Thymus (tissue), 11 donors: ENCODE data around the gene PALS2. TPM values are rescaled to one million over a fixed set of nuclear protein-coding genes. Genes with fewer than 3 reads are reported as not detected.

Experiments
- DNase-seq, 9 donors: peaks; one replicate each; pipeline ENCODE4 v3.0.0-alpha.2; 2013; ENCODE audit warnings: low spot score in 9 of 9, low read depth in 6 of 9, missing footprints in 1 of 9
- H3K27ac ChIP-seq, 2 donors: one replicate each; pipeline ENCODE4 v1.5.1; 2013; ENCODE audit warnings: control low read depth in 1 of 2, low read depth in 1 of 2, low read length in 1 of 2, mild to moderate bottlenecking in 1 of 2, moderate library complexity in 1 of 2
- H3K27me3 ChIP-seq, 2 donors: one replicate each; pipeline ENCODE4 v1.5.1; 2013; ENCODE audit warnings: low read length in 1 of 2; ENCODE audit not compliant: control insufficient read depth in 2 of 2, insufficient read depth in 1 of 2
- H3K36me3 ChIP-seq, 2 donors: one replicate each; pipeline ENCODE4 v1.5.1; 2013; ENCODE audit warnings: low read length in 1 of 2, mild to moderate bottlenecking in 1 of 2, moderate library complexity in 1 of 2; ENCODE audit not compliant: control insufficient read depth in 2 of 2, insufficient read depth in 2 of 2
- H3K4me1 ChIP-seq, 2 donors: one replicate each; pipeline ENCODE4 v1.5.1; 2013; ENCODE audit warnings: low read length in 2 of 2; ENCODE audit not compliant: control insufficient read depth in 2 of 2, insufficient read depth in 2 of 2
- H3K4me3 ChIP-seq, 2 donors: one replicate each; pipeline ENCODE4 v1.5.1; 2013; ENCODE audit warnings: low read length in 2 of 2, control low read depth in 1 of 2, mild to moderate bottlenecking in 1 of 2
- H3K9me3 ChIP-seq, 2 donors: one replicate each; pipeline ENCODE4 v1.5.1; 2013; ENCODE audit warnings: low read length in 1 of 2, mild to moderate bottlenecking in 1 of 2; ENCODE audit not compliant: control insufficient read depth in 2 of 2, insufficient read depth in 1 of 2
- WGBS: extraction: QIAGEN DNeasy Blood & Tissue Kit; methylation state at CpG from one replicate; pipeline ENCODE4 v1.1.7; 2013; 5-methylcytosine and 5-hydroxymethylcytosine counted together
- polyA plus RNA-seq: library from polyadenylated mRNA; stranded (reverse); fragments of 200-250 nt; gene quantifications from one replicate; pipeline ENCODE4 v1.2.3, GENCODE V29; 2013
- total RNA-seq: library from RNA; stranded (reverse); fragments of 120-200 nt; gene quantifications from one replicate; pipeline ENCODE4 v1.2.4, GENCODE V29; 2013
- donor health status: healthy.

The PALS2 gene
- total and polyA plus RNA-seq, 2 donors: 3.2 to 23.6 TPM

DNA sequence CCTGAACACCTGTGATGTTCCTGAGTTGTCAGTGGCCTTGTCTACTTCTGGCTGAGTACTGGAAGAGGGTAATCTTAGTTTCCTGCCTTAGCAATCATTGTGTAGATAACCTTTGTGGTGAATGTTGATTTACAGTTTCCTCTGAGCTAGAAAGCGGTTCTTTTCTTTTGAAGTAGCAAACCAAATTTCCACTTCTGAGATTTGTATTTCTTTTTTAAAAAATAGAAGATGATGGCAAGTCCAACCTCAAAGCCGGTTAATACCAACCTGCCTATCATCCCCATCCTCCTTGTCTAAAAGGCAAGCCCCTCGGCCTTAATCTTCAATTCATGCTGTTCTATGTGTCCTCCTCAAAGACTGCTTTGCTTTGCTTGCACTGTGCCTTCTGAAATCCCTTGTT is 12.5 kb upstream of the PALS2 start:
- no peak overlapping the region for H3K4me3 ChIP-seq
- H3K9me3 ChIP-seq: no peaks in the 10 kb centered on the region
- H3K36me3 ChIP-seq: no peaks in the 10 kb centered on the region
- no peak overlapping the region for H3K27ac ChIP-seq
- peaks cover 5% of the 10 kb centered on the region in 2 donors for H3K4me1 ChIP-seq
- 20% methylated on average over 3 of the region's 3 CpGs for WGBS
- peak in 2 of 9 donors; percentile 6 to 55 for DNase-seq
- H3K27me3 ChIP-seq: peaks cover 0 to 5% of the 10 kb centered on the region in 2 donors

DNA sequence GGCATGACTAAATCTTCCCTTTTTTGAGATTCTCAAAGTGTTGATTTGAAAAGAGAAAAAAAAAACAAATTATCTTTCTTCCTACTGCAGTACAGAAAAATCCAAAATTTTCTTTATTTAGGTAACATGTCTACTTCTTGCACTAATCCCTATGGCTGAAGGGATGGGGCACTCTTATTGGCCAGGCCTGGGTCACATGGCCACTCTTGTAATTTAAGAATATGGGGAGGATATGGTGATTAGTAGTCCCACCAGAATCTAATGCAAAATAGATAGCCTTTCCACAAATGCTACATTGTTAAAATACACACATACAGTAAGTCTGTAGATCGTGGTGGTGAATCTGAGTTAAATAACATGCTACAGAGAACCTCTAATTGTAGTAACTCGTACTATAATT is 7.0 kb upstream of the PALS2 start:
- no peaks in the 10 kb centered on the region for H3K9me3 ChIP-seq
- no peak overlapping the region for H3K27ac ChIP-seq
- no peak for DNase-seq
- peaks cover 0 to 31% of the 10 kb centered on the region in 2 donors for H3K27me3 ChIP-seq
- WGBS: 93% methylated on average over 2 of the region's 2 CpGs
- H3K4me1 ChIP-seq: peaks cover 0 to 2% of the 10 kb centered on the region in 2 donors
- no peaks in the 10 kb centered on the region for H3K36me3 ChIP-seq
- H3K4me3 ChIP-seq: no peak overlapping the region

DNA sequence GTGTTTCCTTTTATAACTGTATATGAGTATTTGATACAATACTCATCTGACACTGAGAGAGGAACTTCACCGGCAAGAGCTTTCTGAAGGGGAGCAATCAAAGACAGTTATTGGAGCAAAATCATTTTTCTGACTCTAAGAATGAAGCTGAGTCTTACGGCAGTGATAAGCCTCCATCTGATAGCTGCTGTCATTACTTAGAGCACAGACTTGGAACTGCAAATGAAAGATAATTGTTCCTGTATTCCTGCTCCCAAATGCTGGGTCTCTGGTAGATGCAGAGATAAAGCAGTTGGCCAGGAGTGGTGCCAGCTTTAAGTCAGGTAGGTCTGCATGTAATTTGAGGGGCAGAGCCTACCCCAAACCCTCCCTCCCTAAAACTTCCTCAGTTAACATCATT is 2.3 kb upstream of the PALS2 start:
- Histone ChIP-seq H3K4me1 (peaks cover 6 to 14% of the 10 kb centered on the region in 2 donors), H3K36me3 (no peaks in the 10 kb centered on the region), H3K4me3 (no peak overlapping the region), H3K27ac (no peak overlapping the region), H3K27me3 (peaks cover 4 to 54% of the 10 kb centered on the region in 2 donors), H3K9me3 (no peaks in the 10 kb centered on the region)
- no peak for DNase-seq
- 93% methylated on average over 2 of the region's 2 CpGs for WGBS

DNA sequence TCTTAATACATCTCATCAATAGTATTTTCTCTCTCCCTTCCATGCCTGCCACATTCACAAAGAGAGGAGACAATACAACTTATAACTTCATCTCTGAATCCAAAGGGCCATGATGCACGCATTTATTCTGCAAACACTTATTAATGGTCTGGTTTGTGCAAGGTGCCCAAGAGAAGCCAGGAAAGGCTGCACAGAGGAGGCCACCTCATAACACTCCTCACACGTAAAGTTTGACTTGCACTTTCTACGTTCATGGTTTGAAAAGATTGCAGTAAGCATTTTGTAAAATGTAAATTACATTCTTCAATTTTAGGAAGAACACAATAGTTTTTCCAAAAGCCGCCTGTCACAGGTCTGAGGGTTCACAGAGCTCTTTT is 1.2 kb upstream of the PALS2 start:
- DNase-seq: no peak
- H3K36me3 ChIP-seq: no peaks in the 10 kb centered on the region
- H3K27me3 ChIP-seq: peaks cover 4 to 54% of the 10 kb centered on the region in 2 donors
- H3K4me3 ChIP-seq: no peak overlapping the region
- H3K4me1 ChIP-seq: peaks cover 6 to 14% of the 10 kb centered on the region in 2 donors
- H3K27ac ChIP-seq: no peak overlapping the region
- 69% methylated on average over 4 of the region's 4 CpGs for WGBS
- no peaks in the 10 kb centered on the region for H3K9me3 ChIP-seq

DNA sequence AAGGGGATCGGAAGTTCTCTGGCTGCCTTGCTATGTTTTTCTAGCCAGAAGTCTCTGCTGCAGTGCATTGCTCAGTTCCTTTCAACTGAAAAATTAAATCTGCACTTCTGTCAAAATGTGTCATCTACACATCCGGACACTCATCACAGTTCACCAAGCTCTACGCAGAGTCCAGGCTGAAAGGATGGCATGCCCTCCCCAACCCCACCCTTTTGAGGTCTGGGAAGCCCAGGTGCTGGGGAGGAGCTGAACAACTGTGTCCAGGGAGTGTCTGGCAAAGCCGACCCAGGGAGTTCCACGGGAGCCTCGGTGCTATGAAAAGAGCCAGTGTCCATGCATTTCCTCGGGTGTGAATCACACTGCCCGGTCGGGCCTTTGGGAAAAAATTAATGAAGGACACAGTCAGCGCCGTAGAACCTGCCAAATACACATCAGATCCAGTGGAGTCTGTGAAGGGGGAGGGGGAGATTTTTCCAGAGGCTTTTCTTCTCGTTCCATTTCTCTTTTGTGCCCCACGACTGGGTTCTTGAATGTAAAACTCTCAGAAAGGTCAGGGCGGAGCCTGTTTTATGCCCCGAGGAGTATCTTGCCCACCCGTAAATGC is 757 bp upstream of the PALS2 start:
- WGBS: 6% methylated on average over 16 of the region's 16 CpGs
- peak in 3 of 9 donors; percentile 21 to 47 (median 26) for DNase-seq
- H3K27ac ChIP-seq: peak overlapping the region in 1 of 2 donors; percentile 78

DNA sequence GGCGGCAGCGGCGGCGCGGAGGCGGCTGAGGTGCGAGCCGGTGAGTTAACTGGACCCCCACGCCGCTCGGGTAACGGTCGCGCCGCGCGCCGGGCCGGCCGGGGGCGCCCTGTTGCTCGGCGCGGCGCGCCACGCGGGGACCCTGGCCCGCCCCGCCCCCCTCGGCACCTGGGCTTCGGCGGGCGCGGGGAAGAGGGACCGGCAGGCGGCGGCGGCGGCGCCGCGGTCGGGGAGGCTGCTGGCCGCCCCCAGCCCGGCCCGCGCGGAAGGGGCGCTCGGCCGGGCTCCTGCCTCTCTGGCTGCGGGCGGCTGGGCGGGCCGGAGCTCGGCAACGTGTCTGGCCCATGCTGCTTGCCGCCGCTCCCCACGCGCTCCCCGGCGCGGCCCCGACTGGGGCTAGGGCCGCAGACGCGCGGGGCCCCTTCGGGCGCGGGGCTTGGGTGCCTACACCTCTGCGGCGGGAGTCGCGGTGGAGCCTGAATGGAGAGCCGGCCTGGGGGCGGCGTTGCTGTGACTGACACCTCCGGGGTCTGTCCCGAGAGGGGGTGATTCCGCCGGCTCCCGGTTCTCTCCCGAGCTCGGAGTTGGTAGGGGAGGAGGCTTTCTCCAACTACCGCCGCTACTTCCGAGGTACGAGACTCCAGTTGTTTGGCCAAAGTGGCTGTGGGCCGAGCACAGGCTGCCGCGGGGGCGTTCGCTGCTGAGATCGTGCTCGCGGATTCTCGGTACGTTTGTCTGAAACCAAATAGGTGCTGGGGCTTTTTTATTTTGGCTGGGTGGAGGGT is 494 bp downstream of the PALS2 start:
- under 1% methylated on average over 100 of the region's 101 CpGs for WGBS
- Histone ChIP-seq H3K4me1 (peaks cover 6 to 14% of the 10 kb centered on the region in 2 donors), H3K4me3 (peak overlapping the region; percentile 70 to 81), H3K27ac (peak overlapping the region in 1 of 2 donors; percentile 84), H3K9me3 (no peaks in the 10 kb centered on the region), H3K27me3 (peaks cover 4 to 47% of the 10 kb centered on the region in 2 donors), H3K36me3 (no peaks in the 10 kb centered on the region)
- DNase-seq: peak in 4 of 9 donors; percentile 27 to 62 (median 32)

More for the DNA sequence above, 757 bp upstream of the PALS2 start:
- no peaks in the 10 kb centered on the region for H3K9me3 ChIP-seq
- no peaks in the 10 kb centered on the region for H3K36me3 ChIP-seq
- peak overlapping the region; percentile 48 to 81 for H3K4me3 ChIP-seq
- peaks cover 4 to 54% of the 10 kb centered on the region in 2 donors for H3K27me3 ChIP-seq
- H3K4me1 ChIP-seq: peaks cover 6 to 14% of the 10 kb centered on the region in 2 donors

DNA sequence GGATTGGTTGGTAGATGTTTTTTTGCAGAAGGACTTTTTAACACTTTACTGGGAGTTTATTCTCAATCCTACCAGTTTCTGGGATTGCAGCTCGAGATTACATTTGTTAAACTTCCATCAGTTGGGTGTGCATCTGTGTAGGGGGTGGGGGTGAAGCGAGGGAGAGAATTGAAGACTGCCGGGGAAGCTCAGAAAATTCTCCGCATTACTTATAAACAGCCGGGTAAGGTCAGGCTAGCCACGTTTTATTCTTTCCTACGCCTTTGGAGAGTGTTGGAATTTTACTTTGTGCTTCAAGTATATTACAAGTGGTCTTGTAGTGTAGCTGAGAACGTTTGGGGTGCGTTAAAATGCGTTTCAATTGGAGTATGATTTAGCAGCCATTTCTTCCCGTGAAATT is 1.1 kb downstream of the PALS2 start:
- H3K36me3 ChIP-seq: no peaks in the 10 kb centered on the region
- DNase-seq: no peak
- peak overlapping the region; percentile 70 to 81 for H3K4me3 ChIP-seq
- H3K27me3 ChIP-seq: peaks cover 4 to 42% of the 10 kb centered on the region in 2 donors
- 9% methylated on average over 11 of the region's 11 CpGs for WGBS
- no peaks in the 10 kb centered on the region for H3K9me3 ChIP-seq
- peaks cover 6 to 14% of the 10 kb centered on the region in 2 donors for H3K4me1 ChIP-seq
- no peak overlapping the region for H3K27ac ChIP-seq

DNA sequence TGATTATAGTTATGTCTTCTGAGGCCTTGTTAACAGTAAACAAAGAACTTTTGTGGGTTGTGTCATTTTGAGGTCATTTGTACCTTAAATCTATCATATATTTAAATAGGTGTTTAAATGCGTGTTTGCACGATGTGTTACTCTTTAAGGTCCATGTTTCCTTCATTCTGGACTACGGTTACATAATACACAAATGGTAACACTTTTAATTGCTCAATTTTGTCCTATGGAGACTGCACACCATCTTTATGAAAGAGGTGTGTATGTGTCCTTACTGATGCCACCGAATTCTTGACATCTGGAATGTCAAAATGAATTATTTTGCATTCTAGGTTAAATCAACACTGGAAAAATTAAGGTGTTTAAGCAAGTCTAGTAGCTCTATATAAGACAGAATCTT is 1.7 kb downstream of the PALS2 start:
- DNase-seq: no peak
- Histone ChIP-seq H3K4me1 (peaks cover 6 to 14% of the 10 kb centered on the region in 2 donors), H3K27me3 (peaks cover 4 to 38% of the 10 kb centered on the region in 2 donors), H3K36me3 (no peaks in the 10 kb centered on the region), H3K27ac (no peak overlapping the region), H3K9me3 (no peaks in the 10 kb centered on the region), H3K4me3 (no peak overlapping the region)
- 93% methylated on average over 4 of the region's 4 CpGs for WGBS
